Panc1 (cell line): ENCODE data around the gene TP53BP2. TPM values are rescaled to one million over a fixed set of nuclear protein-coding genes. Genes with fewer than 3 reads are reported as not detected.

ENCODE experiments used
- ATAC-seq: fragments of 200-7000 bp; cut with Tn5 transposase; 2 replicates; pipeline ENCODE4 v1.9.1; 2020; ENCODE audit warnings: mild to moderate bottlenecking, moderate library complexity
- BruUV-seq: library from RNA; stranded (reverse); fragments of 400-500 nt; replicated peaks from 2 replicates; lab custom pipeline; 2021; lab: Mats Ljungman, UMichigan
- CTCF ChIA-PET: fragments of 300-600 bp; sonication (Branson Sonifier 250); formaldehyde crosslinking; loops from one replicate; lab custom pipeline; 2022; ENCODE audit warnings: antibody characterized with exemption; lab: Charles Lee
- POLR2A ChIA-PET: fragments of 300-600 bp; sonication (Branson Sonifier 250); formaldehyde crosslinking; loops from one replicate; lab custom pipeline; 2022; ENCODE audit warnings: antibody characterized with exemption; lab: Charles Lee
- DNase-seq: peaks from one replicate; pipeline ENCODE4 v3.0.0-alpha.2; 2010; ENCODE audit warnings: low read depth, low spot score
- H3K27ac ChIP-seq: 2 replicates; pipeline ENCODE4 v1.5.1; 2011; ENCODE audit warnings: mild to moderate bottlenecking, low read length, inconsistent platforms
- H3K27me3 ChIP-seq: fragments of 200-500 bp; sonication (Bioruptor generic); 2 replicates; pipeline ENCODE4 v1.6.0; 2014; ENCODE audit warnings: low read length, inconsistent platforms; ENCODE audit not compliant: control insufficient read depth, insufficient read depth
- H3K36me3 ChIP-seq: fragments of 200-500 bp; sonication (Bioruptor generic); 2 replicates; pipeline ENCODE4 v1.5.1; 2014; ENCODE audit warnings: inconsistent platforms, mild to moderate bottlenecking, low read length, moderate library complexity; ENCODE audit not compliant: control insufficient read depth, insufficient read depth
- H3K4me1 ChIP-seq: 2 replicates; pipeline ENCODE4 v1.5.1; 2011; ENCODE audit warnings: inconsistent platforms, mild to moderate bottlenecking, low read length, moderate library complexity; ENCODE audit not compliant: control insufficient read depth, insufficient read depth
- H3K4me3 ChIP-seq, 2 experiments: 2 replicates each; pipeline ENCODE4 v1.5.1; 2011 to 2012; ENCODE audit warnings: low read depth in 2 of 2, low read length in 2 of 2, mild to moderate bottlenecking in 2 of 2, inconsistent platforms in 1 of 2, moderate library complexity in 1 of 2
- H3K9me3 ChIP-seq: fragments of 200-500 bp; sonication (Bioruptor generic); 2 replicates; pipeline ENCODE4 v1.5.1; 2014; ENCODE audit warnings: low read depth, mild to moderate bottlenecking, inconsistent platforms, low read length, moderate library complexity; ENCODE audit not compliant: control insufficient read depth, insufficient read depth
- POLR2AphosphoS5 ChIP-seq: IDR thresholded peaks from 2 replicates; pipeline ENCODE4 v1.6.1; 2012; ENCODE audit warnings: mild to moderate bottlenecking, low read depth, low read length, moderate library complexity
- REST ChIP-seq, 2 experiments: IDR thresholded peaks; 2 replicates each; pipeline ENCODE4 v1.6.1; 2011 to 2012; ENCODE audit warnings: low read depth in 2 of 2, control low read depth in 1 of 2, low read length in 1 of 2, mild to moderate bottlenecking in 1 of 2, moderate library complexity in 1 of 2; ENCODE audit not compliant: insufficient read depth in 1 of 2
- SIN3A ChIP-seq: IDR thresholded peaks from 2 replicates; pipeline ENCODE4 v1.6.1; 2012; ENCODE audit warnings: low read depth, mild to moderate bottlenecking, low read length, moderate library complexity, borderline replicate concordance; ENCODE audit not compliant: insufficient read depth
- TCF7L2 ChIP-seq: IDR thresholded peaks from 2 replicates; pipeline ENCODE4 v1.6.1; 2011; ENCODE audit warnings: mild to moderate bottlenecking, low read depth, low read length, inconsistent platforms
- in situ Hi-C: cut with HindIII; loops from 2 replicates; pipeline ENCODE4 v1.10.0; 2016; ENCODE audit warnings: low sequenced_read_pairs, low pct_unique_long_range_greater_than_20kb
- intact Hi-C: fragments of 100-400 bp; cut with micrococcal nuclease; formaldehyde crosslinking; loops from one replicate; pipeline ENCODE4 v1.10.0; 2022; ENCODE audit not compliant: unreplicated experiment
- total RNA-seq: library from RNA; stranded (reverse); gene quantifications from one replicate; pipeline ENCODE4 v1.2.1, GENCODE V29; 2021; ENCODE audit not compliant: unreplicated experiment
- TF ChIP-seq, protein P1 (sequence below): fragments of 450-650 bp; IDR thresholded peaks from 2 replicates; pipeline ENCODE4 v1.5.1; 2017; ENCODE audit warnings: mild to moderate bottlenecking

The TP53BP2 gene
- total RNA-seq, 1 experiment from 2014 or later: 51.4 TPM

DNA sequence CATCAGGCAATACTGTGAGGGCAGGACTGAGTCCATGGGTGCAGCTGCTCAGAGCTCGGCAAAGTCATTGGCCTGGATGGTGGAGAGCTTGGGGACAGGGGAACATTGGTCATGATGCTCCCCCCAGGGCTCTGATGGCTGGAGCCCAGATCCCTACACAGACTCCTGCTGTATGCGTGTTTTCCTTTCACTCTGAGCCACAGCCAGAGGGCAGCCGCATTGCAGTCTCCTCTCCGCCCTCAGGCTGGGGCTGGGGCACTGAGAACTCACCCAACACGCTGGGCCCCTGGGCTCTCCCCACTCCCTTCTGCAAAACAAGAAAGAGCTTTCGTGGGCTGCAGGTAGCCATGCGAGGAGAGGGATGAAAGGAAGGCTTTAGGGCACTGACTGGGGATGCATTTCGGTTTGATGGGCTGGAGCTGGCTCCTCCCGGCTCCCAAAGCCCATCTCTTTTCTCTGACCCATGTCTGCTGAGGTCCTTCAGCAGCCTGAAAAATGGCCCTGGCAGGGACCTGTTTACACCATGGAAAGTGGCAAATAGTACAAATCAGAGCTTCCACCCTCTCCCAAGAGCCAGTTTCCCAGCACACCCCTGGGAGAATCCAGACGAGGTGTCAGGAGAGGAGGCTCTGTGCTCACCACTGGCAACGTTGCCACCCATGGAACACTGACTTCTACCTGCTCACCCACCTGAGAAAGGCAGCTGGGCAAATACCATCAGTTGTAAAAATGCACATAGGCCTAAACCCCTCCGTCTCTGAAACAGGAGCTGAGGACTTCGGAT lies 89.6 kb downstream of the TP53BP2 start:
- ATAC-seq: peak; percentile 23; the same call in 1 of the 2 replicates
- H3K9me3 ChIP-seq: no peaks in the 10 kb centered on the region
- in situ Hi-C loops (no loop called here), intact Hi-C loops (no loop called here)
- ChIA-PET POLR2A (no interaction called here), CTCF (no interaction called here)
- BruUV-seq: no TSS peak
- peaks cover 26% of the 10 kb centered on the region for H3K36me3 ChIP-seq
- TF ChIP-seq SIN3A (no peak), TCF7L2 (no peak), POLR2AphosphoS5 (no peak), REST (IDR thresholded peaks at IDR 0.05; ENCODE audit: insufficient read depth in 1 of 2, low read depth in 2 of 2, low read length in 1 of 2) (no peak)
- TF ChIP-seq, protein P1, sequence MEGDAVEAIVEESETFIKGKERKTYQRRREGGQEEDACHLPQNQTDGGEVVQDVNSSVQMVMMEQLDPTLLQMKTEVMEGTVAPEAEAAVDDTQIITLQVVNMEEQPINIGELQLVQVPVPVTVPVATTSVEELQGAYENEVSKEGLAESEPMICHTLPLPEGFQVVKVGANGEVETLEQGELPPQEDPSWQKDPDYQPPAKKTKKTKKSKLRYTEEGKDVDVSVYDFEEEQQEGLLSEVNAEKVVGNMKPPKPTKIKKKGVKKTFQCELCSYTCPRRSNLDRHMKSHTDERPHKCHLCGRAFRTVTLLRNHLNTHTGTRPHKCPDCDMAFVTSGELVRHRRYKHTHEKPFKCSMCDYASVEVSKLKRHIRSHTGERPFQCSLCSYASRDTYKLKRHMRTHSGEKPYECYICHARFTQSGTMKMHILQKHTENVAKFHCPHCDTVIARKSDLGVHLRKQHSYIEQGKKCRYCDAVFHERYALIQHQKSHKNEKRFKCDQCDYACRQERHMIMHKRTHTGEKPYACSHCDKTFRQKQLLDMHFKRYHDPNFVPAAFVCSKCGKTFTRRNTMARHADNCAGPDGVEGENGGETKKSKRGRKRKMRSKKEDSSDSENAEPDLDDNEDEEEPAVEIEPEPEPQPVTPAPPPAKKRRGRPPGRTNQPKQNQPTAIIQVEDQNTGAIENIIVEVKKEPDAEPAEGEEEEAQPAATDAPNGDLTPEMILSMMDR: no peak
- H3K4me3 ChIP-seq: no peak overlapping the region
- no peak overlapping the region for H3K27ac ChIP-seq
- no peak for DNase-seq
- H3K27me3 ChIP-seq: no peaks in the 10 kb centered on the region
- no peaks in the 10 kb centered on the region for H3K4me1 ChIP-seq

DNA sequence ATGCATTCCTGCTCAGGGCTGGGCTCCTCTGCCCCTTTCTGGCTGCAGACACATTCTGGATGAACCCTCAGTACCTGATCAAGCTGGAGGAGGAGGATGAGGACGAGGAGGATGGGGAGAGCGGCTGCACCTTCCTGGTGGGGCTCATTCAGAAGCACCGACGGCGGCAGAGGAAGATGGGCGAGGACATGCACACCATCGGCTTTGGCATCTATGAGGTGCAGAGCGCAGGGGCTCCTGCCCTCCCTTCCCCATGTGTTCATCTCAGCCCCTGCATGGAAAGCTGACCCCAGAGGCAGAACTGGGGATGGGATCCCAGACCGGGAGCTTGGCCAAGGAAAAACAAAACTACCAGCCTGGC lies 90.3 kb downstream of the TP53BP2 start:
- POLR2A ChIA-PET: no interaction called here
- TF ChIP-seq REST (IDR thresholded peaks at IDR 0.05; ENCODE audit: insufficient read depth in 1 of 2, low read depth in 2 of 2, low read length in 1 of 2) (no peak), TCF7L2 (no peak), POLR2AphosphoS5 (0 out of 2 replicates have a peak, but pooled peaks have one; percentile 19)
- TF ChIP-seq, protein P1: no peak
- Histone ChIP-seq H3K9me3 (no peaks in the 10 kb centered on the region), H3K4me3 (no peak overlapping the region), H3K27ac (no peak overlapping the region), H3K4me1 (no peaks in the 10 kb centered on the region), H3K36me3 (peaks cover 30% of the 10 kb centered on the region), H3K27me3 (no peaks in the 10 kb centered on the region)
- no peak for DNase-seq
- in situ Hi-C loops (no loop called here), intact Hi-C loops (no loop called here)
- CTCF ChIA-PET: no interaction called here
- no TSS peak for BruUV-seq
- ATAC-seq: no peak
